Ectodermal cell (in vitro differentiated cells): ENCODE results near the gene MELTF.

ENCODE experiments used
- H3K27ac ChIP-seq: 2 replicates; pipeline ENCODE4 v1.7.0; 2013; ENCODE audit warnings: mild to moderate bottlenecking, low read depth, low read length; ENCODE audit not compliant: insufficient read depth, poor library complexity, severe bottlenecking
- H3K27me3 ChIP-seq: 2 replicates; pipeline ENCODE4 v1.7.0; 2013; ENCODE audit warnings: mild to moderate bottlenecking, low read length; ENCODE audit not compliant: insufficient read depth, control insufficient read depth, poor library complexity, severe bottlenecking
- H3K36me3 ChIP-seq: one replicate; pipeline ENCODE4 v1.7.0; 2013; ENCODE audit warnings: low read length; ENCODE audit not compliant: control insufficient read depth, insufficient read depth
- H3K4me1 ChIP-seq: one replicate; pipeline ENCODE4 v1.7.0; 2013; ENCODE audit warnings: low read length; ENCODE audit not compliant: control insufficient read depth, insufficient read depth
- H3K4me3 ChIP-seq: 2 replicates; pipeline ENCODE4 v1.7.0; 2013; ENCODE audit warnings: low read depth, low read length, control low read depth; ENCODE audit not compliant: insufficient read depth
- H3K9me3 ChIP-seq: 2 replicates; pipeline ENCODE4 v1.7.0; 2013; ENCODE audit warnings: mild to moderate bottlenecking, low read length, moderate library complexity; ENCODE audit not compliant: control insufficient read depth
- WGBS, 2 experiments: methylation state at CpG; one replicate each; pipeline ENCODE4 v1.1.7; 2013; ENCODE audit warnings: missing lambda C conversion rate in 2 of 2; 5-methylcytosine and 5-hydroxymethylcytosine counted together

Gene MELTF

DNA sequence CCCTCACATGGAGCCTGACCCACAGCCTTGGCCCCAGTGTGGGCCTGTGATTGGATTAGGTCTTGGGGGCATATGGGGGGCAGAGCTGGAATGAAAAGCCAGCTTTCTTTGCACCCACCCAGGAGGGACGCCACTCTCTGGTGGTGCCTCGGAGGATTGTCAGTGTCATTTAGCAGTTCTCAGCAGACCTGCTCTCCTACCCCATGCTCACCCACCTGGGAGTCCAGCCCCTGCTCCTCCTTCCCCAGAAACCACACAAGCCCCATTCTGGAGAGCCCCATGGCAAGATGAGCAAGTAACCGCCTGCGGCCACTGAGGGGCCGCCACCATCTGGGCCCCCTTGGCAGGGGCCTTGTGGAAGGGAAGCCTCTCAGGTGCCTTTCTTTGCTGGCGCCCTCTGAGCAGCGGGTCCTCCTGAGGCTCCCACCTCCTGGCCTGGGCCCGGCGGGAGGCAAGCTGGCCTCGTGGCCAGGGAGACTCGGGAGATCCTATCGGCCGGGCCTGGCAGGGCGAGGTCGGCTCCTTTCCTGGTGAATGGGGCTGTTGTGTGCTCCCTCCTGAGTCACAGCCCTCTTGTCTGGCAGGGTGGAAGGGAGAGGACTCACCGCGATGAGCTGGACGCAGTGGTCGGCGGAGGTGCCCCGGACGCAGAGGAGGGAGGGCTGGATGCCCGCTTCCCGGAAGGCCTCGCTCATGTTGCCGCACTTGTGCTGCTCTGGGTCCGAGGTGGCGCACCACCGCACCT is 2.3 kb downstream of the MELTF start:
- H3K4me3 ChIP-seq: no peak overlapping the region
- peaks cover 22% of the 10 kb centered on the region for H3K27me3 ChIP-seq
- H3K9me3 ChIP-seq: no peaks in the 10 kb centered on the region
- H3K36me3 ChIP-seq: no peaks in the 10 kb centered on the region
- WGBS, 2 experiments: 91 to 93% methylated on average over 29 of the region's 29 CpGs
- H3K27ac ChIP-seq: no peak overlapping the region
- peaks cover 9% of the 10 kb centered on the region for H3K4me1 ChIP-seq

DNA sequence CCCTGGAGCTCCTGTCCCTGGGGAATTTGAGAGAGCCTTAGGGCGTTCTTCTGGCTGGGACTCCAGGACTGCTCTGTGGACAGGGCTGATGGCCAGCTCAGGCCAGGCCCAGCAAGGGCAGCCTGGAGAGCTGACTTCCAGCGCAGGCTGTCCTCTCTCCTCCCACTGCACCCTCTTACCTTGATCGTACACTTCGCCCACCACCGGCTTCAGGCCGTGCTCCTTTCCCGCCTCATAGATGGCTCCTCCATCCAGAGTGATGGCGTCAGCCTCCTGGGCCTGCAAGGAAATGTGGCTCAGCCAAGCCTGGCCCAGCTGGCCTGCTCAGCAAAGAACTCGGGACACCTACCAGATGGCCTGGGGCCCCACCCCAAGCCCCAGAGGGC is 3.1 kb downstream of the MELTF start:
- no peaks in the 10 kb centered on the region for H3K9me3 ChIP-seq
- H3K27me3 ChIP-seq: peaks cover 22% of the 10 kb centered on the region
- H3K4me1 ChIP-seq: peaks cover 13% of the 10 kb centered on the region
- no peak overlapping the region for H3K4me3 ChIP-seq
- H3K27ac ChIP-seq: no peak overlapping the region
- WGBS, 2 experiments: 92% methylated on average over 9 of the region's 9 CpGs
- H3K36me3 ChIP-seq: no peaks in the 10 kb centered on the region

DNA sequence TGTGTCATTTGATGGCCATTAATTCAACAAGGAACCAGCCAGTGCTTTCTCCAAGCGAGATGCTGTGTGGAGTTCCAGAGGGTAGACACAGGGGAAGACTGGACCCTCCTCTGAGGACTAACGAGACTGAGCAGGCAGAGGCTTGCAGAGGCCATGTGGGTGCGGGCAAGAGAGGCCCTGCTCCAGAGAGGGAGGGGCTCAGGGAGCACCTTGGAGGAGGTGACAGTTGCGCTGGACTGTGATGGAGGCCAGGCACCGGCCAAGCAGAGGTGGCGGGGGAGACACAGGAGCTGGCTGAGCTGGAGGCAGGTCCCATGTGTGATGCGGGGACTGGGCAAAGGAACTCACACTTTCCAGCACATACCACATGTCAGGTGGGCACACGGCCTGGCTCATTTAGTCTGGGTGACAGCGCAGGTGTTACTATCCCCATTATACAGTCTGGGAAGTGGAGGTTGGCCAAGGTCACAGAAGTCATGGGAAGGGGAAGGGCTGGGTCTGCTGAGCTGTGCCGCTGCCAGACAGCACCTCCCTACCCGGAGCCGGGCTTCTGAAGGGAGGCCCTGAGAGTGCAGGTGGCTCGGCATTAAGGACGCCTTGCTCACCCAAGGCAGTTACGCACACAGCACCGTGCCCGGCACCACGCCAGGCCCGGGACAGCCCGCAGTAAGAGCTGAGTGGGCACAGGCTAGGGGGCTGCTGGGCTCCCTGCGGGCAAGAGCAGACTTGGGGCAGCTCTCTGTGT is 3.7 kb downstream of the MELTF start:
- Histone ChIP-seq H3K27ac (no peak overlapping the region), H3K4me1 (peaks cover 13% of the 10 kb centered on the region), H3K4me3 (no peak overlapping the region), H3K36me3 (no peaks in the 10 kb centered on the region), H3K9me3 (no peaks in the 10 kb centered on the region), H3K27me3 (peaks cover 22% of the 10 kb centered on the region)
- WGBS, 2 experiments: 96% methylated on average over 21 of the region's 21 CpGs

DNA sequence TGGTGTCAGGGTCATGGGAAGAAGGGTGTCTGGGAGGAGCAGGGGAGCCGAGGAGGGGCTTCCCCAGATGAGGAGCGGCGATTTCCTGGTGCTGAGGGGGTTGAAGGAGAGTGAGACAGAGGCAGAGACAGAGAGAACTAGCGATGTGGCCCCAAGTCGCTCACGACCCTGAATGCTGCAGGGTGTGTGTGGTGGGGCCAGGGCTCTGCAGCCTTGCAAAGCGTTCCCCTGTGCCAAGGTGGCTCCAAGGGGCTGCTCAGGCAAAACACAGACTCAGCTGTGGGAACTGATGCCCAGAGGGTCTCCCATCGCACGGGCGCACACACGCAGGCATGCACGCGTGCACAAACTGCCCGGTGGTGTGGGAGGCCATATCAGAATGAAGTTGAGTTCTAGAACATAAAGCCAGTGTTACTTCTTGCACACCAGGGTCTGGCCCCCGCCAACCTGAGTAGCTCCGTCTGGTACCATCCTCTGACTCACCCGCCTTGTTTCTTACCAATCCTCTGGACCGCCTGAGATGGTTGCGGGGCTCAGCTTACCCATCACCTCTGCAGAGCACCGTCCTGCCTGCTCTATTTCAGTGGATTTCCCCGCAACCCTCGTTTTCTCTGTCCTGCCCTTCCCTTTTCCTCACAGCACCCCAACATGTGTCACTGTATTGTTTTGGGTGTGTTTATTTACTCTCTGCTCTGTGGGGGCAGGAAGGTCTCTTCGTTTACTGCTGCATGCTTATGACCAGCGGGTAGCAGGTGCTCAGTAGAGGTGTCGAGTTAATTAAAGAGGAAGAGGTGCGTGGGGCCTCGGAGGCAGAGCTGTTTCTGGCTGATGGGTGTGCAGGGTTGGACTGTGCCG is 4.5 kb downstream of the MELTF start:
- 92 to 93% methylated on average over 28 of the region's 28 CpGs for WGBS, 2 experiments
- Histone ChIP-seq H3K36me3 (no peaks in the 10 kb centered on the region), H3K27ac (no peak overlapping the region), H3K9me3 (no peaks in the 10 kb centered on the region), H3K4me3 (no peak overlapping the region), H3K4me1 (peaks cover 13% of the 10 kb centered on the region), H3K27me3 (peaks cover 22% of the 10 kb centered on the region)

DNA sequence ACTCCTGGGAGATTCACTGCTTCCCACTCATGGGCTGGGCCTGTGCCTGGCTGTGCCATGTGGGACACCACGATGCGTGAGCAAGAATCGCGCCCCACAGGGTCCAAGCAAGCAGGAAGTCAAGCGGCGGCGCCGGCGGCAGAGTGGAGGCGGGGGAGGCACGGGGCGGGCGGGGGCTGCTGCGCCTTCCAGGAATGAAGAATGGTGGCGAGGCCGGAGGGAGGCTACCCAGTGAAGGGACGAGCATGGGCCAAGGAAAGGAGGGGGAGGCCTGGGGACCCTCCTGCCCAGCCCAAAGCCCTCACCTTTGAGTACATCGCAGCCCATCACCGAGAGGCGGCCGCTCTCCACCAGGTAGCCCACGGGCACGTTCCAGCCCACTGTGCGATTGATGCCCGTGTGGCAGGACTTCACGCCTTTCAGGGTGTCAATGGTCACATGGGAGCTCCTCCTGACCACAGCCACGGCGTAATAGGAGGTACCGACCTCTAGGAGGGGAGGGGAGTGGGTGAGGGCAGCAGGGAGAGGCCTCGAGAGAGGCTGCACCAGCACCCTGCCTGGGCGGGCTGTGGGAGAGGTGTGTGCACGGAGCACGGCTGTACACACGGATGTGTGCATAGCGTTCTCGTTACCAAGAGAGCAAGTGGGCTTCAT is 5.5 kb downstream of the MELTF start:
- H3K9me3 ChIP-seq: no peaks in the 10 kb centered on the region
- WGBS, 2 experiments: 92 to 93% methylated on average over 36 of the region's 36 CpGs
- peaks cover 13% of the 10 kb centered on the region for H3K4me1 ChIP-seq
- no peaks in the 10 kb centered on the region for H3K36me3 ChIP-seq
- H3K27ac ChIP-seq: no peak overlapping the region
- H3K27me3 ChIP-seq: peaks cover 13% of the 10 kb centered on the region
- H3K4me3 ChIP-seq: no peak overlapping the region

DNA sequence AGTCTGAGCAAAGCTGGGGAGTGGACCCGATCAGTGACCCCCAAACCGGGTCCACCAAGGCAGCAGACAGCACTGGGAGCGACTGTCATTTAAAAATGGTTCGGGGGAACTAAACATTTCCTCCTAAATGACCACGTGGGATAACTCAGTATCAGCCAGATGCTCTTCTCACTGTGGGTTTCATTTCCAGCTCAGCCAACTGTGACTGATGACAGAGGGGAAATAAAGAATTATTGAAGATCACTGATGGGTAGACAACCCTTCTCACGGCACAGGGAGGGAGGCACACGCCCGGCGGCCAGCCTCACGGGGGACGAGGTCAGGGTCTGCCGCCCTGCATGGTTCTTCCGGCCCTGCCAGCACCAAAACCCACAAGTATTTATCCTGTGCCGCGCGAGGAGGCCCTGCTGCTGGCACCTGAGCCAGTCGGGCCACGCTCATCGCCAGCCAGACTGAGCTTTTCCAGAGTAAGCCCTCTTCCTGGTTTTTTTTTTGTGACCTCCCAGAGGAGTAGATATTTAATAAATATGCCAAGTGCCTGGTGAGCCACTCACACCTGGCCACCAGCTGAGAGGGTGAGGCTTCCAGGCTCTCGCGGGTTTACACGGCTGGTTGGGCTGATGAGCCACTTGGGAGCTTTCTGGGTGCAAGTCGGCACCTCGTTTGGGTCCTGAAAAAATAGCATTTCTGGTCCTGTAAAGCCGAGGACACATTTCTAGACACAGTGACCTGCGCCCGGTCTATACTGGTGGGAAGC is 6.2 kb downstream of the MELTF start:
- H3K36me3 ChIP-seq: no peaks in the 10 kb centered on the region
- 86 to 88% methylated on average over 27 of the region's 27 CpGs for WGBS, 2 experiments
- H3K27ac ChIP-seq: no peak overlapping the region
- no peaks in the 10 kb centered on the region for H3K9me3 ChIP-seq
- H3K4me1 ChIP-seq: peaks cover 13% of the 10 kb centered on the region
- H3K4me3 ChIP-seq: no peak overlapping the region
- H3K27me3 ChIP-seq: peaks cover 6% of the 10 kb centered on the region

DNA sequence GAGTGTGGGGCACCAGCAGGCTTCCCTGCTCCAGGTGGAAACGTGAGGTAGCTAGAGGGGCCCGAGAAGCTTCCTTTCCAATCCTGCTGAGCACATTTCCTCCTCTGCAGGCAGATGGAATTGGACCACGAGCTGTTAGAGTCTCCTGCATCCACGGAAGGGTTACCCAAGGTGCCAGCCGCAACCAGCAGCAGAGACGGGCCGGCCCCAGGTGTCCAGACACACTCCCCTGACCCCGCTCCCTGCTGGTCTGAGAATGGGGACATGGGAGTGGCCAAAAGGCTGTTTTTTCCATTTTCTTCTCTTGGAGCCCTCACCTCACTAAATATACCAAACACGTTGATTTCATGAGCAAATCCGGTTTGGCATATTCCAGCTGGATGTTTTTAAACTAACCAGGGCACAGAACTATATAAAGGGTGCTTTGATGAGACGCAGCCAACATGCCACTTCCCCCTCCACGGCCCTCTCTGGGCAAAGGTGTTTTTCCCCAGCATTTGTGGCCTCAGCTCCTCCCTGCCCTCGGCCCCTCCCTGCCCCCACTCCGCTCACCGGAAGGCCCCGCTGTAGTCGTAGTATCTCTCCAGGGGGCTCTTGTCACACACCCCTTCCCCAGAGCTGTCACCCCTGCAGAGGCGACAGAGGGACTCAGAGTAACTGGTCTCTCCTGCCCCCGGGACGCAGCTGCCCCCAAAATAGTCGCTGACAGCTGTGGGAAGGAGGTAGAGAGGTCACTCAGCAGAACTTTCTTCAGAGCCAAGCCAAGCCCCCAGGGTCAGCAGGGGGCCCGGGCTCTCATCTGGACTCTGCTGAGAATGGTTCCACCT is 7.0 kb downstream of the MELTF start:
- H3K27ac ChIP-seq: no peak overlapping the region
- H3K4me3 ChIP-seq: no peak overlapping the region
- no peaks in the 10 kb centered on the region for H3K36me3 ChIP-seq
- no peaks in the 10 kb centered on the region for H3K27me3 ChIP-seq
- WGBS, 2 experiments: 53% methylated on average over 22 of the region's 22 CpGs
- H3K4me1 ChIP-seq: peaks cover 13% of the 10 kb centered on the region
- H3K9me3 ChIP-seq: no peaks in the 10 kb centered on the region

DNA sequence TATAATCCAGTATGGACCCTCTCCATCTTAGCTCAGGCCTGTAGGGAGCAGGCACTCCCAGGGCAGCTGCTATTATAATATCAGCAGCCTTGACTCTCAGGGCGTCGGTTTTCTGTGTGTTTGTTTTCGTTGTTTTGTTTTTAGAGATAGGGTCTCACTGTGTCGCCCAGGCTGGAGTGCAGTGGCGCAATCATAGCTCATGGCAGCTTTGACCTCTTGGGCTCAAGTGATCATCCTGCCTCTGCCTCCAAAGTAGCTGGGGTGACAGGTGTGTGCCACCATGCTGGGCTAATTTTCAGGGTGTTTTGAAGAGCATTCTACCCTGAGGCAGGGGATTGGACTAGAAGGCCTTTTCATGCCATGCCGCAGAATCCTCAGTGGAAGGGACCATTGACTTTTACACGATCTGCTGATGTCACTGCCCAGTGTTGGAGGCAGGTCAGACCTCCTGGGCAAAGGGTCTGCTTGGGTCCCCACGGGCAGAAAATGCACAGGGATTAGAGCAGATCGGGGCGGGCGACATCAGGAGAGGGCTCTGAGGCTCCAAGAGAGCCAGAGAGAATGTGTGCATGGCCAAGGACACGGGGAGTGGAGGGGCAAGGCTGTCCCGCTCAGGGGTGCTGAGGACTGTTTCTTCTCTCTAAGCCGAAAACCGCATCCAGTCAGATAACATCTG is 7.8 kb downstream of the MELTF start:
- Histone ChIP-seq H3K27ac (no peak overlapping the region), H3K4me3 (no peak overlapping the region), H3K9me3 (no peaks in the 10 kb centered on the region), H3K4me1 (peaks cover 13% of the 10 kb centered on the region), H3K27me3 (no peaks in the 10 kb centered on the region), H3K36me3 (no peaks in the 10 kb centered on the region)
- WGBS, 2 experiments: 89 to 90% methylated on average over 15 of the region's 15 CpGs
